Transverse colon (tissue), 4 donors: ENCODE results near the gene TEAD3.
"Not testable (repeated sequence)": the region's sequence is repeated elsewhere in the genome, so short reads cannot be mapped to it uniquely, and the experiment has no call there.

Source experiments
- CTCF ChIP-seq, 5 experiments: fragments of 200-600 bp in 3 of 5; fragments of 450-650 bp in 2 of 5; sonication (generic) in 3 of 5; IDR thresholded peaks; 1 replicate in 2 of 5; 2 replicates in 3 of 5; pipeline ENCODE4 v1.5.1; 2016 to 2017; ENCODE audit warnings: antibody characterized with exemption in 5 of 5, inconsistent platforms in 3 of 5, mild to moderate bottlenecking in 2 of 5, moderate library complexity in 1 of 5
- EP300 ChIP-seq: sonication (generic); formaldehyde crosslinking; IDR thresholded peaks from one replicate; pipeline ENCODE4 v1.6.1; 2017; ENCODE audit warnings: antibody characterized with exemption, low read depth
- POLR2A ChIP-seq: fragments of 450-650 bp; IDR thresholded peaks from one replicate; pipeline ENCODE4 v1.6.1; 2016; ENCODE audit warnings: antibody characterized with exemption, mild to moderate bottlenecking, moderate library complexity
- POLR2AphosphoS5 ChIP-seq, 3 donors: sonication (generic); formaldehyde crosslinking; IDR thresholded peaks; one replicate each; pipeline ENCODE4 v1.6.1; 2016; ENCODE audit warnings: antibody characterized with exemption in 3 of 3

DNA sequence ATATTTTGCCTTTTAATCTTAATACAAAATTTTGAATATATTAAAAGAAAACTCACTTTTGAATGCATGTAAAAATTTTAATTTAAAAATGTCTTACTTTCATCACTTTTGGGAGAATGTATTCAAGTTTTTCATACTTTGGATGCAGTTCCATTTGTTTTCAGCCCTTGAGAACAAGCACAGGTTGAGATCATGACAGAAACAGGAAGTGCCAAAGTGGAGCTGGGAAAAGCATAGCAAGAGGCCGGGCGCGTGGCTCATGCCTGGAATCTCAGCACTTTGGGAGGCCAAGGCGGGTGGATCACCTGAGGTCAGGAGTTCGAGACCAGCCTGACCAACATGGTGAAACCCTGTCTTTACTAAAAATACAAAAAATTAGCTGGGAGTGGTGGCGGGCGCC, 21.1 kb upstream of the TEAD3 start:
- TF ChIP-seq EP300; POLR2AphosphoS5 (IDR thresholded peaks at IDR 0.05); POLR2A; CTCF (IDR thresholded peaks at IDR 0.05): not testable (repeated sequence)
